Measurements from ENCODE around the gene ZNF865. TPM values are rescaled to one million over a fixed set of nuclear protein-coding genes. Genes with fewer than 3 reads are reported as not detected.

ZNF865 gene
- total RNA-seq, 1 experiment from 2014 or later: 21.7 TPM

DNA sequence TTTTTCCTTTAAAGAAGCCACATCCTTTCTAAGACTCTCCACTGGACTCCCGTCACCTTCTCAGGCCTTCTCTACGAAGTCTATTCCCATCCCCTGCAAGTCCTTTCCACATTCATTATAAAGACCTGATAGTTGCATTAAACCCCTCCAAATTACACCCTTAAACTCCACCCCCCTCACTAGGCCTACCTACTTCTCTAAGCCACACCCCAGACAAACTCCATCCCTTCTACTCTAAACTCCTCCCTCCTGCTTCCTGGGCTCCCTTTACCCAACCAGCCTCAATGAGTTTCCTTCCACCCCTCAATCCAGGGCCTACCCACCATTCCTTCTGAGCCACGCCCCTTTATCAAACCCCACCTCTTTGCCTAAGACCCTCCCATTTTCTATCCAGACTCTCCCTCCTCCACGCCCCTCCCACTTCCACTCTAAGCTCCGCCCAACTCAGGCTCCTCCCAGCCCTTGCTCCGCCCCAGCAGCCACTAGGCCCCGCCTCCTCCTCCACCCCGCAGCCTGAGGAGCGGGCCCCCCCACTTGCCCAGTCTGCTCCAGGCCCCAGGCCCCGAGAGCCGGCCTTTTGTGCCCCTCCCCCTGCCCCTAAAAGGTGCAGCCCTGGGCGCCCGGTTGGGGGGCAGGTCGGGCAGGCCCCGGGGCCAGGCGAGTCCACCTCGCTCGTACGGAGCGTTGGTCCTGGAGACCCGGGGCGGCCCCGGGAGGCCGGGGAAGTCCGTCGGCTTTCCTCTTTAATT is 6.6 kb upstream of the ZNF865 start:
- Mint-ChIP-seq H3K27ac (peak overlapping the region; percentile 100), H3K36me3 (peaks cover 23% of the 10 kb centered on the region), H3K4me3 (peak overlapping the region; percentile 98), H3K9me3 (no peaks in the 10 kb centered on the region), H3K4me1 (peaks cover 29% of the 10 kb centered on the region), H3K27me3 (ENCODE audit: low read depth) (no peaks in the 10 kb centered on the region; the same call in 1 of the 2 replicates)
- ATAC-seq (peak; percentile 78), DNase-seq (ENCODE audit: low spot score) (peak; percentile 98)
- TF ChIP-seq ZNF263 (CRISPR knock-in tag; IDR thresholded peaks at IDR 0.05; ENCODE audit: low read depth) (peak; percentile 40; the same call in 1 of the 2 replicates), TP53 (CRISPR knock-in tag; IDR thresholded peaks at IDR 0.05) (no peak), ARID4B (CRISPR knock-in tag; IDR thresholded peaks at IDR 0.05; ENCODE audit: borderline replicate concordance) (no peak; the same call in 1 of the 2 replicates), ZNF423 (CRISPR knock-in tag; IDR thresholded peaks at IDR 0.05) (peak; percentile 42; the same call in 1 of the 2 replicates), CREM (CRISPR knock-in tag; IDR thresholded peaks at IDR 0.05) (no peak), NFATC4 (CRISPR knock-in tag; IDR thresholded peaks at IDR 0.05) (no peak), ZNF416 (CRISPR knock-in tag; IDR thresholded peaks at IDR 0.05) (0 out of 2 replicates have a peak, but pooled peaks have one; percentile 63)
- TF ChIP-seq, protein P1, sequence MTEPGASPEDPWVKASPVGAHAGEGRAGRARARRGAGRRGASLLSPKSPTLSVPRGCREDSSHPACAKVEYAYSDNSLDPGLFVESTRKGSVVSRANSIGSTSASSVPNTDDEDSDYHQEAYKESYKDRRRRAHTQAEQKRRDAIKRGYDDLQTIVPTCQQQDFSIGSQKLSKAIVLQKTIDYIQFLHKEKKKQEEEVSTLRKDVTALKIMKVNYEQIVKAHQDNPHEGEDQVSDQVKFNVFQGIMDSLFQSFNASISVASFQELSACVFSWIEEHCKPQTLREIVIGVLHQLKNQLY (CRISPR knock-in tag; IDR thresholded peaks at IDR 0.05): no peak
- TF ChIP-seq, protein P2, sequence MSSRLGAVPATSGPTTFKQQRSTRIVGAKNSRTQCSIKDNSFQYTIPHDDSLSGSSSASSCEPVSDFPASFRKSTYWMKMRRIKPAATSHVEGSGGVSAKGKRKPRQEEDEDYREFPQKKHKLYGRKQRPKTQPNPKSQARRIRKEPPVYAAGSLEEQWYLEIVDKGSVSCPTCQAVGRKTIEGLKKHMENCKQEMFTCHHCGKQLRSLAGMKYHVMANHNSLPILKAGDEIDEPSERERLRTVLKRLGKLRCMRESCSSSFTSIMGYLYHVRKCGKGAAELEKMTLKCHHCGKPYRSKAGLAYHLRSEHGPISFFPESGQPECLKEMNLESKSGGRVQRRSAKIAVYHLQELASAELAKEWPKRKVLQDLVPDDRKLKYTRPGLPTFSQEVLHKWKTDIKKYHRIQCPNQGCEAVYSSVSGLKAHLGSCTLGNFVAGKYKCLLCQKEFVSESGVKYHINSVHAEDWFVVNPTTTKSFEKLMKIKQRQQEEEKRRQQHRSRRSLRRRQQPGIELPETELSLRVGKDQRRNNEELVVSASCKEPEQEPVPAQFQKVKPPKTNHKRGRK (CRISPR knock-in tag; IDR thresholded peaks at IDR 0.05; ENCODE audit: borderline replicate concordance): no peak
- TF ChIP-seq, protein P3, sequence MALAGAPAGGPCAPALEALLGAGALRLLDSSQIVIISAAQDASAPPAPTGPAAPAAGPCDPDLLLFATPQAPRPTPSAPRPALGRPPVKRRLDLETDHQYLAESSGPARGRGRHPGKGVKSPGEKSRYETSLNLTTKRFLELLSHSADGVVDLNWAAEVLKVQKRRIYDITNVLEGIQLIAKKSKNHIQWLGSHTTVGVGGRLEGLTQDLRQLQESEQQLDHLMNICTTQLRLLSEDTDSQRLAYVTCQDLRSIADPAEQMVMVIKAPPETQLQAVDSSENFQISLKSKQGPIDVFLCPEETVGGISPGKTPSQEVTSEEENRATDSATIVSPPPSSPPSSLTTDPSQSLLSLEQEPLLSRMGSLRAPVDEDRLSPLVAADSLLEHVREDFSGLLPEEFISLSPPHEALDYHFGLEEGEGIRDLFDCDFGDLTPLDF (CRISPR knock-in tag; IDR thresholded peaks at IDR 0.05): no peak
- ChIA-PET POLR2A (interaction anchor here (0.6 to 2.1 kb wide), 18 partner anchors 9 to 260 kb away, joined by 3 to 17 read pairs (median 4); partner anchors contain the start of genes KMT5C, U2AF2, UBE2S and ZNF628), CTCF (interaction anchor here (0.6 to 3.0 kb wide), 22 partner anchors 7 to 573 kb away, joined by 3 to 17 read pairs (median 4); partner anchors contain the start of genes HSPBP1, NAT14, ZNF579 and ZNF784)

- peaks cover 23% of the 10 kb centered on the region for H3K36me3 Mint-ChIP-seq
- ATAC-seq: peak; percentile 54
- H3K4me1 Mint-ChIP-seq: peaks cover 29% of the 10 kb centered on the region
- peak; percentile 98 for DNase-seq (ENCODE audit: low spot score)
- H3K27ac Mint-ChIP-seq: peak within 1 kb of the TSS; percentile 100
- H3K4me3 Mint-ChIP-seq: peak within 1 kb of the TSS; percentile 98
- H3K27me3 Mint-ChIP-seq (ENCODE audit: low read depth): no peaks in the 10 kb centered on the region; the same call in 1 of the 2 replicates
- ChIA-PET CTCF (interaction anchor here (0.6 to 3.0 kb wide), 20 partner anchors 12 to 573 kb away, joined by 3 to 17 read pairs (median 4); partner anchors contain the start of genes HSPBP1, NAT14, ZNF579 and ZNF784), POLR2A (interaction anchor here (0.5 to 2.1 kb wide), 15 partner anchors 13 to 260 kb away, joined by 3 to 17 read pairs (median 6); partner anchors contain the start of genes KMT5C, U2AF2, UBE2S and ZNF628)
- TF ChIP-seq TP53 (CRISPR knock-in tag; IDR thresholded peaks at IDR 0.05) (0 out of 2 replicates have a peak, but pooled peaks have one; percentile 37), E2F5 (CRISPR knock-in tag; IDR thresholded peaks at IDR 0.05) (peak; percentile 75), SP1 (CRISPR knock-in tag; conservative IDR thresholded peaks at IDR 0.05) (peak; percentile 63; the same call in 1 of the 2 replicates), SMAD3 (CRISPR knock-in tag; IDR thresholded peaks at IDR 0.05; ENCODE audit: borderline replicate concordance) (0 out of 2 replicates have a peak, but pooled peaks have one; percentile 28), CREM (CRISPR knock-in tag; IDR thresholded peaks at IDR 0.05) (peak; percentile 81), ETV6 (CRISPR knock-in tag; IDR thresholded peaks at IDR 0.05) (peak; percentile 64; the same call in 1 of the 2 replicates), ZNF263 (CRISPR knock-in tag; IDR thresholded peaks at IDR 0.05; ENCODE audit: low read depth) (no peak)
- TF ChIP-seq, protein P4, sequence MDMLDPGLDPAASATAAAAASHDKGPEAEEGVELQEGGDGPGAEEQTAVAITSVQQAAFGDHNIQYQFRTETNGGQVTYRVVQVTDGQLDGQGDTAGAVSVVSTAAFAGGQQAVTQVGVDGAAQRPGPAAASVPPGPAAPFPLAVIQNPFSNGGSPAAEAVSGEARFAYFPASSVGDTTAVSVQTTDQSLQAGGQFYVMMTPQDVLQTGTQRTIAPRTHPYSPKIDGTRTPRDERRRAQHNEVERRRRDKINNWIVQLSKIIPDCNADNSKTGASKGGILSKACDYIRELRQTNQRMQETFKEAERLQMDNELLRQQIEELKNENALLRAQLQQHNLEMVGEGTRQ (CRISPR knock-in tag; IDR thresholded peaks at IDR 0.05): no peak
- no peaks in the 10 kb centered on the region for H3K9me3 Mint-ChIP-seq
These were observed 6.0 kb upstream of the ZNF865 start, which contains the start of gene FIZ1 for GRCh38 chr19:55599468-55599841. TSS of gene FIZ1 (minus strand) at chr19:55599517. CDS start at chr19:55597865, 1,652 bp downstream.
